IPS-15b (cell line): Measurements from ENCODE around the gene BRSK2.
"Not testable (repeated sequence)": the region's sequence is repeated elsewhere in the genome, so short reads cannot be mapped to it uniquely, and the experiment has no call there.

ENCODE experiments used
- H3K27me3 ChIP-seq: one replicate; pipeline ENCODE4 v1.6.1; 2013; ENCODE audit warnings: low read length; ENCODE audit not compliant: control insufficient read depth, insufficient read depth
- H3K36me3 ChIP-seq: one replicate; pipeline ENCODE4 v1.6.1; 2013; ENCODE audit warnings: low read length; ENCODE audit not compliant: control insufficient read depth, insufficient read depth
- H3K4me1 ChIP-seq: one replicate; pipeline ENCODE4 v1.6.1; 2013; ENCODE audit warnings: mild to moderate bottlenecking, low read length; ENCODE audit not compliant: control insufficient read depth, insufficient read depth
- H3K4me3 ChIP-seq: one replicate; pipeline ENCODE4 v1.5.1; 2013; ENCODE audit warnings: low read depth, low read length
- H3K9ac ChIP-seq: one replicate; pipeline ENCODE4 v1.6.1; 2013; ENCODE audit warnings: low read depth, mild to moderate bottlenecking, low read length
- H3K9me3 ChIP-seq: one replicate; pipeline ENCODE4 v1.6.1; 2013; ENCODE audit warnings: mild to moderate bottlenecking, low read length; ENCODE audit not compliant: control insufficient read depth, insufficient read depth

BRSK2 gene

GRCh38 chr11:1508986-1509385 lies 119.3 kb downstream of the BRSK2 start:
- no peaks in the 10 kb centered on the region for H3K27me3 ChIP-seq
- H3K9ac ChIP-seq = no peak overlapping the region
- no peak overlapping the region for H3K4me3 ChIP-seq
- peaks cover 10% of the 10 kb centered on the region for H3K4me1 ChIP-seq
- H3K36me3 ChIP-seq = peaks cover 3% of the 10 kb centered on the region
- no peaks in the 10 kb centered on the region for H3K9me3 ChIP-seq

DNA sequence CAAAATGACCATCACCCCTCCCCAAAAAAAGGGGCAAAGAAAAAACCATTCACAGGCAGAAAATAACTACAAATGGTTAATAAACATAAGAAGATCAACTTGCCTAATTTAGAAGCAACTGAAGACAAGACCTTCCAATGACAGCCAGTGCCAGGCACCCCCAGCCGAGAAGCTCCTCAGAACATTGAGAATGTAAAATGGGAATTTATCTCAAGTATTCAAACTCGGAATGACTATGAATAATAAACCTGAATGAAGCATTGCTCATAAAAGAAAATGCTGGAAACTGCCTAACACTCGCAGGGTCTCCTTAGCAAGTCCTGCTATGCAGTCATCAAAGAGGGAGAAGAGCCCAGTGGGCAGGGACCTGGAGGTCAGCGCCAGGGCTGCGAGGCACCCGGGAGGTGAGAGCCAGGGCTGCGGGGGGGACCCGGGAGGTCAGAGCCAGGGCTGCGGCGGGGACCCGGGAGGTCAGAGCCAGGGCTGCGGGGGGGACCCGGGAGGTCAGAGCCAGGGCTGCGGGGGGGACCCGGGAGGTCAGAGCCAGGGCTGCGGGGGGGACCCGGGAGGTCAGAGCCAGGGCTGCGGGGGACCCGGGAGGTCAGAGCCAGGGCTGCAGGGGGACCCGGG lies 120.0 kb downstream of the BRSK2 start:
- peaks cover 10% of the 10 kb centered on the region for H3K4me1 ChIP-seq
- no peaks in the 10 kb centered on the region for H3K27me3 ChIP-seq
- peaks cover 3% of the 10 kb centered on the region for H3K36me3 ChIP-seq
- no peak overlapping the region for H3K4me3 ChIP-seq
- H3K9me3 ChIP-seq = no peaks in the 10 kb centered on the region
- H3K9ac ChIP-seq = no peak overlapping the region

GRCh38 chr11:1510351-1510750 lies 120.6 kb downstream of the BRSK2 start:
- not testable (repeated sequence) for H3K4me3 ChIP-seq, H3K27me3 ChIP-seq, H3K36me3 ChIP-seq, H3K9me3 ChIP-seq, H3K9ac ChIP-seq
- H3K4me1 ChIP-seq = peaks cover 10% of the 10 kb centered on the region

GRCh38 chr11:1510928-1511327 lies 121.2 kb downstream of the BRSK2 start:
- H3K36me3 ChIP-seq = peaks cover 3% of the 10 kb centered on the region
- H3K9ac ChIP-seq = no peak overlapping the region
- H3K4me3 ChIP-seq = no peak overlapping the region
- H3K4me1 ChIP-seq = peaks cover 10% of the 10 kb centered on the region
- H3K27me3 ChIP-seq = no peaks in the 10 kb centered on the region
- H3K9me3 ChIP-seq = no peaks in the 10 kb centered on the region

- Histone ChIP-seq H3K4me3 (no peak overlapping the region), H3K9me3 (no peaks in the 10 kb centered on the region), H3K27me3 (no peaks in the 10 kb centered on the region), H3K36me3 (peaks cover 3% of the 10 kb centered on the region), H3K9ac (no peak overlapping the region), H3K4me1 (peaks cover 10% of the 10 kb centered on the region)
Observed at GRCh38 chr11:1511937-1512496, 122.3 kb downstream of the BRSK2 start.
